ENCODE measurements around the gene MIEN1. TPM values are rescaled to one million over a fixed set of nuclear protein-coding genes. Genes with fewer than 3 reads are reported as not detected.

Gene MIEN1
- total RNA-seq, 1 experiment from 2014 or later, result 28.0 TPM

- in situ Hi-C loops (cut with HindIII; ENCODE audit: low sequenced_read_pairs), result loop anchor here (25.0 kb wide), 1 partner anchor 303 kb away; the partner anchor contains the start of gene PSMD3
- no peak for DNase-seq (ENCODE audit: low spot score)
These were observed 45.8 kb downstream of the MIEN1 start for GRCh38 chr17:39684369-39685192.

- in situ Hi-C loops (cut with HindIII; ENCODE audit: low sequenced_read_pairs), result loop anchor here (25.0 kb wide), 1 partner anchor 304 kb away; the partner anchor contains the start of gene PSMD3
- no peak for DNase-seq (ENCODE audit: low spot score)
These were observed 46.9 kb downstream of the MIEN1 start for GRCh38 chr17:39683295-39683939.

DNA sequence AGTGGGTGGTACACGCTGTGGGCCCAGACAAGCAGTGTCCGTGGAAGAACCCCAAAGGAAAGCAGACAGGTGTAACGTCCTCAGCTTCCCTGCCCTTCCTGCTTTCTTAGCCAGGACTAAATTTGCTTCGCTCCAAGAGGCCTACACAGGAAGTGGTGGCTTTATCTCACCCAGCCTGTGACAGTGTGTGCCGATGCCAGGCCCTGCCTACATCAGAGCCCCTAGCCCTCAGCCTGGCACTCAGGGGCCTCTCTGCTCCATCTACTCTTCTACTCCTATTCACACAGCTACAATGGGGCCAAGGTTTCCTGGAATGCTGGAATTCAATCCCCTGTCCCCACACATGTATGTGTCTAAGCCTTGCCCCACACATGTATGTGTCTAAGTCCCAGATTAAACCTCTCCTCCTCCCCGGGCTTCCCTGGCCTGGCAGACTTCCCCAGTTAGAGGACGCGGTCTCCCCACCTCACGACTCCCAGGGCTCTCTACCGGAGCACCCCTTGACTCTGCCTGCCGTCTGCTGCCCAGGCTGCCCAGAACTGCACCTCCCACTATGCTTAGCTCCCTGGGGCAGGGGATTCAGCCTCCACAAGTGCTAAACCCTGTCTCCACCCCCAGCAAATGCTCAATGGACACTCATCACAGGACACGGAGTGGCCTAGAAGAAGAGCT is 50.7 kb downstream of the MIEN1 start:
- no peak for DNase-seq (ENCODE audit: low spot score)
- in situ Hi-C loops (cut with HindIII; ENCODE audit: low sequenced_read_pairs), result loop anchor here (25.0 kb wide), 1 partner anchor 308 kb away; the partner anchor contains the start of gene PSMD3

Other genes starting within 250 kb of the MIEN1 start
- gene NEUROD2, start 122.6 kb downstream of the MIEN1 start, total RNA-seq (2014; rRNA removed; shearing (Covaris generic)), result not detected in 2 replicates
- gene PPP1R1B, start 103.6 kb downstream of the MIEN1 start, total RNA-seq (2014; rRNA removed; shearing (Covaris generic)), result 3.4 and 8.6 TPM in 2 replicates
- 30.8 and 45.5 TPM in 2 replicates for gene STARD3, start 93.4 kb downstream of the MIEN1 start, total RNA-seq (2014; rRNA removed; shearing (Covaris generic))
- gene TCAP, start 65.2 kb downstream of the MIEN1 start, total RNA-seq (2014; rRNA removed; shearing (Covaris generic)), result 0.43 and 0.44 TPM in 2 replicates
- gene PNMT, start 62.1 kb downstream of the MIEN1 start, total RNA-seq (2014; rRNA removed; shearing (Covaris generic)), result not detected in 2 replicates
- 10.3 and 13.5 TPM in 2 replicates for gene PGAP3, start 42.5 kb downstream of the MIEN1 start, total RNA-seq (2014; rRNA removed; shearing (Covaris generic))
- gene ERBB2, start 30.5 kb downstream of the MIEN1 start, total RNA-seq (2014; rRNA removed; shearing (Covaris generic)), result 41.1 and 44.7 TPM in 2 replicates
- gene GRB7, start 7.4 kb upstream of the MIEN1 start, total RNA-seq (2014; rRNA removed; shearing (Covaris generic)), result 1.7 and 2.0 TPM in 2 replicates
- not detected in 2 replicates for gene IKZF3, start 133.8 kb upstream of the MIEN1 start, total RNA-seq (2014; rRNA removed; shearing (Covaris generic))
- not detected in 2 replicates for gene ZPBP2, start 137.7 kb upstream of the MIEN1 start, total RNA-seq (2014; rRNA removed; shearing (Covaris generic))
- 0.24 and 1.9 TPM in 2 replicates for gene GSDMB, start 188.1 kb upstream of the MIEN1 start, total RNA-seq (2014; rRNA removed; shearing (Covaris generic))
- gene ORMDL3, start 197.1 kb upstream of the MIEN1 start, total RNA-seq (2014; rRNA removed; shearing (Covaris generic)), result 37.8 and 40.4 TPM in 2 replicates
- not detected in 2 replicates for gene LRRC3C, start 197.2 kb upstream of the MIEN1 start, total RNA-seq (2014; rRNA removed; shearing (Covaris generic))
- not detected in 2 replicates for gene GSDMA, start 232.5 kb upstream of the MIEN1 start, total RNA-seq (2014; rRNA removed; shearing (Covaris generic))